NCI-H82 treated with DMSO at 0.1 percent for 48 hours (cell line): ENCODE results near the gene CDK12.

Experiments
- DNase-seq: peaks from one replicate; lab custom pipeline; 2025; ENCODE audit not compliant: unreplicated experiment; lab: John Stamatoyannopoulos, UW

CDK12 gene

DNA sequence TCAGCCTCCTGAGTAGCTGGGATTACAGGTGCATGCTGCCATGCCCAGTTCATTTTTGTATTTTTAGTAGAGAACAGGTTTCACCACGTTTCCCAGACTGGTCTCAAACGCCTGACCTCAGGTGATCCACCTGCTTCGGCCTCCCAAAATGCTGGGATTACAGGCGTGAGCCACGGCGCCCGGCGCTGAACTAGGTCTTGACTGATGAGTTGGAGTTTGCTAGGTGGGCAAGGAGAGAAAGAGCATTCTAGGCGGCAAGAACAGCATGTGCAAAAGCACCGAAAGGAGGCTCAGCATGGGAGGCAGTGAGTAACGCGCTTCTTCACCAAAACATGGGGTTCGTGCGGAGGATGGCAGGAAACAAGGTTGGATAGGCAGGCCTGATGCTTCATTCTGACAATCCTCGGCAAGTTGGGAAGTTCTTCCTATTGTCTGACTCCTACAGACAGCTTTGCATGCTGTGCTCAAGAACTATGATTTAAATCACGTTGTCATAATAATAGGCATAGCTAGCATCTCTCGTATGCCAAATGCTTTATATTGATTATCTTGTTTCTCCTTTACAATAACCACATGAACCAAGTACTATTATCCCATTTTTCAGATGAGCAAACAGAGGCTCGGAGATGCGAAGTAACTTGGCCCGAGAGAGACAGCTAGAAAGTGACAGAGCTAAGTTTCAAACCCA is 119.9 kb downstream of the CDK12 start:
- no peak for DNase-seq

DNA sequence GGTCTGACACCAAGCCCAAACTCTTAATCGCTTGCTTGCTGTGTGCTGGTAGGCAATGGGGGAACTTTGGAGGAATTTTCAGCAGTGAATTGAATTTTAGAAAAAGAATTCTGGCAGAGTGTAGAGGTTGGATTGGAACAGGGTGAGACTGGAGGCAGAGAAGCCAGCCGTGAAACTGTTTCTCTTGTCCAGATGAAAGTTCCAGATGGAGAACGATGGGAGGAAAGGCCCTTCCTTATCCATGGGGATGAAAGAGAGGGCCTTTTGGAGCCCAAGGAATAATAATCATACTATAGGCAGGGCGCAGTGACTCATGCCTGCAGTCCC is 120.4 kb downstream of the CDK12 start:
- no peak for DNase-seq

DNA sequence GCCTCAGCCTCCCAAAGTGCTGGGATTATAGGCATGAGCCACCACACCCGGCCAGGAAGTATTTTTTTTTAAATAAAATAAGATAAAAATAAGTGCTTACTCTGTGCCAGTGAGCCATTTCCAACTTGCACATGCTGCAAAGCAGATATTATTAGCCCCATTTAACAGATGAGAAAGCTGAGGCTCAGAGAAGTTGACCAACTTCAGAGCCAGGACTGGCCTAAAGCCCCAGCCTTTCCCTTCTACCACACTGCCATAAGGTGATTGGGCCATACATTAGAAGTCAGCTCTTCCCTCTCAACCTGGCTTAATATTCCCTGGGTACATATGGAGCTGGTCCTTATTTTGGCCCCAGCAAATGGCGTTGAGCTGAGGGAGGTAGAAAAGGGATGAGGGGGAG is 121.4 kb downstream of the CDK12 start:
- no peak for DNase-seq
